NCI-H524 treated with DMSO at 0.1 percent for 48 hours (cell line): ENCODE data around the gene FIG4.
"Not testable (repeated sequence)": the region's sequence is repeated elsewhere in the genome, so short reads cannot be mapped to it uniquely, and the experiment has no call there.

Source experiments
- DNase-seq: peaks from one replicate; lab custom pipeline; 2025; lab: John Stamatoyannopoulos, UW

The FIG4 gene

DNA sequence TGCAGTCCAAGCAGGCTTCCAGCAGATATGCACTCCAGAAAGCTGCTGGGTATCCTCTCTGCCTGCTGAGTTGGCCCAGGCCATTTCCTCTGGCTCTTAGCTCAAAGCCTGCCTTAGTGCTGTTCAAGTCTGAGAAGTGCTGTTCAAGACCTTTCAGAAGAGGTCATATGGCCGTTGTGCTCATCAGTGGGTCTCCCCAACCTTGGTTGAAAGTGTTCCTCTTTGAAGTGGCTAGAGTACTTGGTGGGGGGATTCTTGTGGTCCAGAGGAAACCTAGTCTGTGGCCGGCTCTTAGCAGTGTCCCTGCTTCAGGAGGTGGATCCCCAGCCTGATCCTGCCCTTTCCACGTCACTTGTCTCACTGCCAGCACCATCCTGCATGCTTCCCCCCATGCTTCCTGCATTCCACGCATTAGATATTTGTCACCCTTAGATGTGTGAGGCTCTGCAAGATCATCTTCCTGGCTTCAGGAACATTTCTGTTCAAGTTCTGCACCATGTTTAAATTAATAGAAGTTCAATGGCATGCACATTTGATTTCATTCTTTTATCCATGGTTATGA, 105.0 kb downstream of the FIG4 start:
- no peak for DNase-seq

- no peak for DNase-seq
Observed at GRCh38 chr6:109799129-109799528, 108.0 kb downstream of the FIG4 start.

- DNase-seq: no peak
Observed at GRCh38 chr6:109799664-109800063, 108.6 kb downstream of the FIG4 start.

- DNase-seq: no peak
Observed at GRCh38 chr6:109800771-109801170, 109.7 kb downstream of the FIG4 start.

DNA sequence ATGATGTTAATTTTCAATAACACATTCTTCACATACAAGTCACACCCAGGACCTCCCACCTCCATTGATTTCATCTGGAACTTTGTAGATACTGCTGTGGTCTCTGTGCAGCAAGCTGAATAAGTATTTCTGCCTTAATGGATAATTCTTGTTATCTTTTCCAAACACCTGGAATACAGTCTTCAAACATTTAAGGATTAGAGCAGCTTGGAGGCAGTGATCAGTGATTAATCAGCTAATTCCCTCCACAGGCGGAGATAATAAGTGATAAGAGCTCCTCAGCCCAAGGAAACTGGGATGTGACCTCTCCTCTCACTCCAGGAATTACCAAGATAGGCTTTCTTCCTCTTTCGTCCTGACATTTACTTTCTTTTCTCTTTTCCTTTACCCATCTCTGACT, 110.7 kb downstream of the FIG4 start:
- no peak for DNase-seq

DNA sequence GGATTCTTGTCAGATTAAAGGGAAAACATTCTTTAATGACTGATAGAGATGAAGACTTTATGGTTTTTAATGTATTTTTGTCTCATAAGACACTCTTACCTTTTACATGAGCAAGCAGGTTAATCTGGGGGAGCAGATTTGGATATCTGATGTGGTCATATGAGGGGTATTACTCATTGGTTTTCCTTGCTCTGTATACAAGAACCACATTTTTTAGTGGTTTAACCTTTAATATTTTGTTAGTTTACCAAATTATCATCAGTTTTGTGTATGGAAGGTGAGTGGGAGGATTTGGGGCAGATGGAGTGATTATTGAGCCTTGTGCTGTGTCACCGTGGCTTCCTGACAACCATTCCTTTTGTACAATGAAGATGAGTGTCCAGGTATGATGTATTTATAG, 112.9 kb downstream of the FIG4 start:
- DNase-seq: no peak

DNA sequence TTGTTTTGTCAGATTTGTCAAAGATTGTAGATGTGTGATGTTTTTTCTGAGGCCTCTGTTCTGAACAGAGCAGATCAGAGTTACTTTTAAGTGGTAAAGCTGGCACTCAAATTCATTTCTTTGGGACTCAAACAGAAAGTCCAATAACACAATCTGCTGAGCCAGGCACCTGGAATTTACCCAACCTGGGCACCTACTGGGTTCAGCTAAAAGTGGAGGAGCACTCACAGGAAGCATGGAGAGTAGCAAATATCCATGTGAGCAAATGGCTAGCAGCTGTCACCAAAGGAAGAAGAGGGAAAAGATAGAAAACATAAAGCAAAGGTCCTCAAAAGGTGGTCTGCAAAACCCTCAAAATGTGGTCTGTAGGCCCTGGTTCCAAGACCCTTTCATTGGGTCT, 116.8 kb downstream of the FIG4 start:
- DNase-seq: no peak

GRCh38 chr6:109808837-109809236, 117.7 kb downstream of the FIG4 start:
- no peak for DNase-seq

- DNase-seq: no peak
Observed at GRCh38 chr6:109815054-109815453, 124.0 kb downstream of the FIG4 start.

- peak; percentile 95 for DNase-seq
Observed at GRCh38 chr6:109816452-109817374, 125.6 kb downstream of the FIG4 start.

- DNase-seq: no peak
Observed at GRCh38 chr6:109820706-109821350, 129.7 kb downstream of the FIG4 start.

DNA sequence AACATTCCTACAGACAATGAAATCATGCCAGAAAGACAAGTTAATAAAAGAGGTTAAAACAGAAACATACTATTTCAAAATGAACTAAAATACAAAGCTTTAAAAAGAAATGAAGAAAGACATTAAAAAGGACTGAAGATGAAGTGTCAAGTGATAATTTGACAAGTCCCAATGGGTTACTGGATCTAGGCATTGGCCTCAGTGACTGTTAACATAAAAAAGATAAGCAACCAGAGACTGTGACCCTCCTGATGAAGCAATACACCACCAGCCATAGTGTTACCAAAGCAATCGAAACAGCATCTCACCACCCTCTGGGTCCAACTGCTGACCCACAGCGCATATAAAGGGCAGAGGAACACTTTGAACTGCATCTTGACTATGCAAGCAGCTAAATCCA, 130.3 kb downstream of the FIG4 start:
- no peak for DNase-seq

GRCh38 chr6:109824105-109824504, 133.0 kb downstream of the FIG4 start:
- DNase-seq: no peak

- no peak for DNase-seq
Observed at GRCh38 chr6:109826551-109826950, 135.5 kb downstream of the FIG4 start.

DNA sequence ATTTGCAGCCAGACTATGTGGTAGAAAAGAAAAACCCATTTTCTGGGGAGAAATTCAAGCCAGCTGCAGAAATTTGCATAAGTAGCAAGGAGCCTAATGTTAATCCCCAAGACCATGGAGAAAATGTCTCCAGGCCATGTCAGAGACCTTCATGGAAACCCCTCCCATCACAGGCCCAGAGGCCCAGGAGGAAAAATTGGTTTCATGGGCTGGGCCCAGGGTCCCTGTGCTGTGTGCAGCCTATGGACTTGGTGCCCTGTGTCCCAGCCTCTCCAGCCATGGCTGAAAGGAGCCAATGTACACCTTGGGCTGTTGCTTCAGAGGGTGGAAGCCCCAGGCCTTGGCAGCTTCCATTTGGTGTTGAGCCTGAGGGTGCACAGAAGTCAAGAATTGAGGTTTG, 140.3 kb downstream of the FIG4 start:
- not testable (repeated sequence) for DNase-seq

- DNase-seq: no peak
Observed at GRCh38 chr6:109834131-109834530, 143.0 kb downstream of the FIG4 start.

GRCh38 chr6:109834595-109835437, 143.7 kb downstream of the FIG4 start:
- DNase-seq: peak; percentile 82

DNA sequence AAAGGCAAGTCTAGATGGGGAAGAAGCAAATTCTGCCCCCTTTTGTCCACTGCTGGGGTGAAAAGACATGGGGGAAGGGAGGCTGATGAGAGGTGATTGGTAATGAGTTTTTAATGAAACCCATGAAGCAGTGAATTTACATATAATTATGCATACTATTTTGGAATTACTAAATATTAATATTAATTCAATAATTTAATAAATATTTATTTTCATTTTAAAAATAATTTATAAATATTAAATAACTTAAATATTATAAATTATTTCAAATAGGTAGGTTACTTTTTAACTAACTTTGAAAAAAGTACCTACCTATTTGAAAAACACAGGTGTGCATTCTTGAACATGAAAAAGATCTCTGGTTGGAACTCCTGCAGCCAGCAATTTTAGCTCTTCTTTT, 148.9 kb downstream of the FIG4 start:
- no peak for DNase-seq

- DNase-seq: no peak
Observed at GRCh38 chr6:109840796-109841195, 149.7 kb downstream of the FIG4 start.

DNA sequence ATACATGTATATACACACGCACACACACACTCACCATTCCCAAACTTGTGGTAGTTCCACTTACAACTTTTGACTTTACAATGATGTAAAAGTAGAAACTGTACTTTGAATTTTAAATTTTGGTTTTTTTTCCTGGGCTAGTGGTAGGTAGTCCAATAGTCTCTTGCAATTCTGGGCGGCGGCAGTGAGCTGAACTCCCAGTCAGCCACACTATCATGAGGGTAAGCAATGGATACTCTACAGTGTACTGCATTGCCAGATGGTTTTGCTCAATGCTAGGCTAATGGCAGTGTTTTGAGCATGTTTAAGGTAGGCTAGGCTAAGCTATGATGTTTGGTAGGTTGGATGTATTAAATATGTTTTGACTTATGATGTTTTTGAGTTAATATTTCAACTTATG, 150.8 kb downstream of the FIG4 start:
- no peak for DNase-seq

GRCh38 chr6:109852713-109853112, 161.6 kb downstream of the FIG4 start:
- no peak for DNase-seq

GRCh38 chr6:109853426-109853825, 162.3 kb downstream of the FIG4 start:
- DNase-seq: no peak
